Mononuclear cell (primary cell): Measurements from ENCODE around the gene ABCA7. TPM values are rescaled to one million over a fixed set of nuclear protein-coding genes. Genes with fewer than 3 reads are reported as not detected.

Experiments
- H3K27me3 ChIP-seq: 2 replicates; pipeline ENCODE4 v1.6.0; 2011; ENCODE audit warnings: low read length, control low read depth; ENCODE audit not compliant: insufficient read depth
- H3K4me1 ChIP-seq: 2 replicates; pipeline ENCODE4 v1.5.1; 2011; ENCODE audit warnings: mild to moderate bottlenecking, low read length, control low read depth; ENCODE audit not compliant: insufficient read depth
- H3K4me3 ChIP-seq: 2 replicates; pipeline ENCODE4 v1.5.1; 2011; ENCODE audit warnings: mild to moderate bottlenecking, low read length, moderate library complexity
- H3K9me3 ChIP-seq: 2 replicates; pipeline ENCODE4 v1.5.1; 2011; ENCODE audit warnings: low read depth, mild to moderate bottlenecking, control low read depth, low read length
- total RNA-seq: library from RNA; depleted of rRNA; stranded (reverse); fragments of >200 nt; gene quantifications from one replicate; pipeline ENCODE4 v1.2.3, GENCODE V29; 2012

The ABCA7 gene
- total RNA-seq, 1 donor, result 28.2 TPM

GRCh38 chr19:1097810-1098176 lies 57.9 kb downstream of the ABCA7 start:
- H3K4me3 ChIP-seq, result no peak overlapping the region
- no peaks in the 10 kb centered on the region for H3K9me3 ChIP-seq
- H3K27me3 ChIP-seq, result no peaks in the 10 kb centered on the region
- H3K4me1 ChIP-seq, result peaks cover 82% of the 10 kb centered on the region

- Histone ChIP-seq H3K27me3 (no peaks in the 10 kb centered on the region), H3K4me3 (no peak overlapping the region), H3K9me3 (no peaks in the 10 kb centered on the region), H3K4me1 (peaks cover 86% of the 10 kb centered on the region)
These were observed 58.5 kb downstream of the ABCA7 start for GRCh38 chr19:1098177-1099051.

- H3K27me3 ChIP-seq, result no peaks in the 10 kb centered on the region
- no peaks in the 10 kb centered on the region for H3K9me3 ChIP-seq
- no peak overlapping the region for H3K4me3 ChIP-seq
- peaks cover 78% of the 10 kb centered on the region for H3K4me1 ChIP-seq
These were observed 61.4 kb downstream of the ABCA7 start for GRCh38 chr19:1101337-1101698.

- H3K4me3 ChIP-seq, result no peak overlapping the region
- H3K9me3 ChIP-seq, result no peaks in the 10 kb centered on the region
- no peaks in the 10 kb centered on the region for H3K27me3 ChIP-seq
- peaks cover 83% of the 10 kb centered on the region for H3K4me1 ChIP-seq
These were observed 62.7 kb downstream of the ABCA7 start for GRCh38 chr19:1102407-1103131.

GRCh38 chr19:1103132-1103707 lies 63.3 kb downstream of the ABCA7 start:
- H3K27me3 ChIP-seq, result no peaks in the 10 kb centered on the region
- H3K4me1 ChIP-seq, result peaks cover 76% of the 10 kb centered on the region
- H3K9me3 ChIP-seq, result no peaks in the 10 kb centered on the region
- no peak overlapping the region for H3K4me3 ChIP-seq

- Histone ChIP-seq H3K4me3 (peak within 1 kb of the TSS; percentile 62), H3K27me3 (no peaks in the 10 kb centered on the region), H3K4me1 (peaks cover 71% of the 10 kb centered on the region), H3K9me3 (no peaks in the 10 kb centered on the region)
These were observed 63.9 kb downstream of the ABCA7 start, which contains the start of gene GPX4 for GRCh38 chr19:1103708-1104310. Gene GPX4 (plus strand): TSS chr19:1103994. CDS start chr19:1104044, 50 bp downstream.

GRCh38 chr19:1104311-1105007 lies 64.6 kb downstream of the ABCA7 start:
- peaks cover 64% of the 10 kb centered on the region for H3K4me1 ChIP-seq
- H3K9me3 ChIP-seq, result no peaks in the 10 kb centered on the region
- no peaks in the 10 kb centered on the region for H3K27me3 ChIP-seq
- H3K4me3 ChIP-seq, result peak overlapping the region; percentile 62

- peaks cover 57% of the 10 kb centered on the region for H3K4me1 ChIP-seq
- no peaks in the 10 kb centered on the region for H3K9me3 ChIP-seq
- peak overlapping the region; percentile 62 for H3K4me3 ChIP-seq
- no peaks in the 10 kb centered on the region for H3K27me3 ChIP-seq
These were observed 65.3 kb downstream of the ABCA7 start for GRCh38 chr19:1105008-1105872.

- Histone ChIP-seq H3K9me3 (no peaks in the 10 kb centered on the region), H3K4me1 (peaks cover 49% of the 10 kb centered on the region), H3K4me3 (no peak overlapping the region), H3K27me3 (no peaks in the 10 kb centered on the region)
These were observed 66.2 kb downstream of the ABCA7 start for GRCh38 chr19:1105873-1106840.

- H3K4me3 ChIP-seq, result no peak overlapping the region
- H3K4me1 ChIP-seq, result peaks cover 40% of the 10 kb centered on the region
- no peaks in the 10 kb centered on the region for H3K9me3 ChIP-seq
- no peaks in the 10 kb centered on the region for H3K27me3 ChIP-seq
These were observed 67.1 kb downstream of the ABCA7 start for GRCh38 chr19:1106841-1107660.

GRCh38 chr19:1107661-1108261 lies 67.9 kb downstream of the ABCA7 start:
- no peaks in the 10 kb centered on the region for H3K27me3 ChIP-seq
- no peak overlapping the region for H3K4me3 ChIP-seq
- no peaks in the 10 kb centered on the region for H3K9me3 ChIP-seq
- H3K4me1 ChIP-seq, result peaks cover 33% of the 10 kb centered on the region
